Activated CD4-positive, alpha-beta T cell treated with anti-CD3 and anti-CD28 coated beads, Interleukin-2, amount 50 U/mL, for 16 hours (primary cell): Measurements from ENCODE around the gene BMP7.

Experiments
- DNase-seq: peaks from one replicate; pipeline ENCODE4 v3.0.0-alpha.2; 2020

BMP7 gene

DNA sequence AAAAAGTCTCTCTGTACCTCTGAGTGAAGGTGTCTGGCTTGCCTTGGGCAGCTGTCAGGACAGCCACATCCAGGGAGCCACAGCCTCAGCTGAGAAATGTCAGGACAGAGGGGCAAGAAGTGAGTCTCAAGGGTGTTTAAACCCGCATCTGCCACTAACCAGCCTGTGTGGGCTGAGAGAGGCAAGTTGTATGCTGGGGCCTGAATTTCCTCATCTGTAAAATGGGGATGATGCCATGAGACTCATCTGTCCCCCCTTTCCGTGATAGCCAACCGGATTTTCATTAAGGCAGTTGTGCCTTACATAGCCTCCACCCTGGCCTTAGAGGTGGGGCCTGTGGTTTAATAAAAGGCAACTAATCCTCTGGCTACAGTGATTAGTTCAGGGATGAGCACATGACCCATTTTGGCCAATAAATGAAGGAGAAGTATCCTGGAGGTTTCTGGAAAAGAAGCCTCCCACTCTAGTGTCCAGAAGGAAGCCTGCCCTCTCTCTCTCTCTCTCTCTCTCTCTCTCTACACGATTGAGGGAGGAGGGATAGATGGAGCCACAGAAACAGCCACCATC lies 79.3 kb downstream of the BMP7 start:
- DNase-seq = no peak

DNA sequence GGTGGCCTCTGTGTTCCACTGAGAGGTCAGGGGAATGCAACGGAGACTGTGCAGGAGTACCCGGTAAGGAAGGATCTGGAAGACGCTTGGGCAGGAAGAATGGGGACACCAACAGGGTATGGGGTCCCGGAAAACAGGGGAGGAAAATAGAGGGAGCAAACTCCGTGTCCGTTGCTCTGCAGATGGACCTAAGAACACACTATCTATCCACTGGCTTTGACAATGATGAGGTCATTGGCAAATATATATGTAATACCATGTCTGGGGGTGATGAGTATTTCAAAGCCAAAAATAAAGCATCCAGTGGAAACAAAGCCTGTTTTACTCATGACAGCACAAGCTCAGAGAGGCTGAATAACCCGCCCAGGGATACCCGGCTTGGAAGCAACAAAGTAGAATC lies 80.2 kb downstream of the BMP7 start:
- no peak for DNase-seq

DNA sequence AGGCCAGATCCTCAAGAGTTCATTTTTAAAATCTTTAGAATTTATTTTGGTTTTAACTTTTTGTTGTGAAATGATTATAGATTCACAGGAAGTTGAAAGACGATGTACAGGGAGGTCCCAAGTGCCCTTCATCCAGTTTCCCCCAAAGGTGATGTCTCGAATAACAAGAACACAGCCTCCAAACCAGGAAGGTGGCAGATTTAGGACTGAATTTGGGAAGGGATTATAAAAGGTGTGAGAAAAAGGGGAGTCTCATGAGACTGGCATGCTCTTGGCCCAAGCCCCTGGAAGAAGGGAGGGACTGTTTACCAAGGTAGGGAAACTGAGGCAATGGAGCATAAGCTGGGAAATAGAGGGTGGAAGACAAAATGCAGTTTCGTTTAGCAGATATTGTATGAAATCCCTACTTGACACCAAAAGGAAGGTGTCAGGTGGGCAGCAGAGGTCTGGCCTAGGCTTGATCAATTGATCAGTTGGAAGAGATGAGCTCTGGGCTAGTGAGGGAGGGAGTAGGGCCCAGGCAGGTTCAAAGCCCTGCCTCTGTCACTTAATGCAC lies 81.2 kb downstream of the BMP7 start:
- DNase-seq = no peak

DNA sequence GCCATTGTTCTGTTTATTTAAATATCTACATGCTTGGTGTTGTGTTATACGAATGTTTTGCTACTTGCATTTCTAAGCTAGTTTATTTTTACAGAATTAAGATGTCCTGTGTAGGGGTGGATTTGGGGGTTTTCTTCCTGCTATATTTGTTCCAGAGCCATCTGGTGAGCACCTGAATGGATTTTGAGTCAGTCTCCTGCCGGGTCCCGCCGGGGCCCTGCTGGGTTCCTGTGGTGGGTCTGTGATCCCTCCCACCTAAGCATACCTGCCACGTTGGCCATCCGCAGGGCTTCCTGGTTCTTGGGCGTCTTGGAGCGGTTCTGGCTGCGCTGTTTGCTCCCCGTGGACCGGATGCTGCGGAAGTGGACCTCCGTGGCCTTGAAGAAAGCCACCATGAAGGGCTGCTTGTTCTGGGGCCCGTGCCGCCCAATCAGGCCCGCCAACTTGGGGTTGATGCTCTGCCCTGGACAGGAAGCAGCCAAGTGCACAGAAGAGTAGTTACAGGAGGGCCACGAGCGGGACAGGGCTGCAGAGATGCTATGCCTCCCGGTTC lies 82.9 kb downstream of the BMP7 start:
- DNase-seq = no peak

DNA sequence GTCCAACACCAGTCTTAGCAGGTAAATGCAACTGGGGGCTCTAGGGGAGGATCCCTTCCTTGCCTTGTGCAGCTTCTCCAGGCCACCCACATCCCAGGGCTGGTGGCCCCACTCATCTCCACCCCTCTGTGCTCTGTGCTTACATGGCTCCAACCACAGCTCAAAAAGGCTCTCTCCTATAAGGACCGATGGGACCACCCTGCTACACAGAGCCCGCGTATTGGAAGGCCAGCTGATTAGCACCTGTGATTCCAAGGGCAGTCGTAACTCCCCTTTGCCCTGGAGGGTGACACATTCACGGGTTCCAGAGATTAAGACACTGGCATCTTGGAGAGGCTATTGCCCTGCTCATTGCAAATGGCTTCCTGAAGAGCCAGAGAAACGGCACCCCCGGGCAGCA lies 84.8 kb downstream of the BMP7 start:
- DNase-seq = no peak

DNA sequence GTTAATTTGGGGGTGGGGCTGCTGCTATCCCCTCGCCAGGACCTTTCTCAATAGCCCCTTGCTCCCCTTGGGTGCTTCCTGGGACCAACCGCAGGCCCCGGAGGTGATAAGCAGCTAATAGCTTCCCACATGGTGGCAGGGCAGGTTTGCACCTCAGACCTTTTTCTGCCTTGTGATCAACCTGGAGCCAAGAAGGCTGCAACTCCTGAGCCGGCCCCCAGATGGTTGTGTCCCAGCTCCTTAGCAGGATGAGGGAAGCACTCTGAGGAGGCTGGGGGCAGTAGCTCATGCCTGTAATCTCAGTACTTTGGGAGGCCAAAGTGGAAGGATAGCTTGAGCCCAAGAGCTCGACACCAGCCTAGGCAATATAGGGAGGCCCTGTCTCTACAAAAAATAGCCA lies 85.5 kb downstream of the BMP7 start:
- DNase-seq = no peak

DNA sequence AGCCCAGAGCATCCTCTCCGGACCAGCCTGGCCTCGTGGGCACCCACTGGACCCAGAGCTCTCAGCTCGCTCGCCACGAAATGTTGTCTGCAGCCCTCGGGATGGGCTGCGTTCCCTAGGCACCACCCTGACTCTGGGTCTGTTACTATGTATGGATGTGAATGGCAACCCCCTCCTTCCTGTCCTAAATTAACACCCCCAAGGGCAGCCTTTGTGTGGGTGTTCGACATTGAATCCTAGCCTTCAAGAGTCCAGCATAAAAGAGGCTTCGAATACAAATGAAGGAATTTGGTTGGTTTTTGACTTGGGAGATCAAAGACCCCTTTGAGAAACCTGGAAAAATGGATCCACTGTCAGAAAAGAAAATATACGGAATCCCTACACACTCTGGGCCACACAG lies 86.1 kb downstream of the BMP7 start:
- DNase-seq = no peak

DNA sequence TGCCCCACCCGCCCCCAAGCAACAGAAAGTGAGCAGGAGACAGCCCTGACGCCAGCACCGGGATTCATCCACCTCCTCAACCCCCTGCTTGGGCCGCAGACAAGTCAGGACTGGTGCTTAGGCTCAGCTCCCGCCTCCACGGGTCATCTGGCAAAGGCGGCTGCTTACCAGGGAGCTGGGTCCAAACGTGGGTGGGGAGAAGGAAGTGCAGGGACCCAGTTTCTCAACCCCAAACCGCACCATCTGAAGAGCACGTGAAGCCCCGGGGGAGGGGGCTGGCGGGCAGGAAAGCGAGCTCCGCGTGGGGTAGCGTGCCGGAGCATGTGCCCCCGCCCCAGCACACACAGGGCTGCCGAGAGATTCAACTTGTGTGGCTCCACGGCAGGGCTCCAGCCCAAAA lies 87.2 kb downstream of the BMP7 start:
- no peak for DNase-seq

DNA sequence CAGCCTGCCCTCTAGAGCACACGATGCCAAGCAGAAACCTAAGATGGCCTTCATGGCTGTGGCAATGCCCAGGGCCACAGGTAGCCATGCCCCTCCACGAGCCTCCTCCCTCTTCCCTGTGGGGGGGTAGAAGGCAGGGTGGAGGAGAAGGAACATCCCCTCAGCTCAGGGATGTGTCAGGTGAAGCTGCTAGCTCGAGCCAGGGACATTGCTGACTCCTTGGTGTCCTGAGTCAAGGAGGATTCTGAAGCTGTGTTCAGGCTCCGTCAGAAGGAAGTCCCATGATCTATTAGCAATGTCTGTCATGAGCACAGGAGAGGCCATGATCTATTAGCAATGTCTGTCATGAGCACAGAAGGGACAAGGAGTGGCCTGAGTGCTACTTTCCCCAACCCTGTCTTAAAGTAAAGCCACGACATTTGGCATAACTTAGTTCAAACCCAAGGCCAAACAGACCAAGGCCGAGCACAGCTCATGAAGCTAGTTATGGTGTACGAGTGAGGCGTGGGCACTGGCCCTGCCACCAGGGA lies 87.8 kb downstream of the BMP7 start:
- DNase-seq = no peak

DNA sequence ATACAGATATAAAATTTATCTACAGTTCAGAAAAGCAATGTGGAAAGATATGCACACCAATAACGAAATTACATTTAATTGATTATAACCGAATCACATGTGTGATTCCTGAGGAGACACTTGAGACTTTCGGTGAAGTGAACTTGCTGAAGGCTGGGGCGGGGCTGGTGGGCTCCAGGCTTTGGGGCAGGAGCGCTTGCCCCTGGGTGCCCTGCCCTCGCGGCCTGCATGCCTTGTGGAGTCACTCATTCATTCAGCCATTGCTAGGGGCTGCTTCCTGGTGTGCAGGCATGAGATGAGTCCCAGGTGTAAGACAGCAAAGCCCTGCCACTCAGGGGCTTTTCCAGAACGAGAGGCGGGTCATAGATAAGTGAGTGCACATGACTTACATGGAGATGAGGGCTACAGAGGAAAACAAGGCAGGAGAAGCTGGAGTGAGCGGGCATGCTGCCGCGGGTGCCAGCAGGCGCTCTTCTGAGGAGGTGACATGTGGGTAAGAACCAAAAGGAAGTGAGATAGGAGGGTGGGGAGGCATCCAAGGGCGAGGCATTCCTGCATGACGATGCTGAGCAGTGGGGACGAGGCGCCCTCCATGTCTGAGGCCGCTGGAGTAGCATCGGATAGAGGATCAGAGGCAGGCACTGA lies 88.7 kb downstream of the BMP7 start:
- DNase-seq = no peak

DNA sequence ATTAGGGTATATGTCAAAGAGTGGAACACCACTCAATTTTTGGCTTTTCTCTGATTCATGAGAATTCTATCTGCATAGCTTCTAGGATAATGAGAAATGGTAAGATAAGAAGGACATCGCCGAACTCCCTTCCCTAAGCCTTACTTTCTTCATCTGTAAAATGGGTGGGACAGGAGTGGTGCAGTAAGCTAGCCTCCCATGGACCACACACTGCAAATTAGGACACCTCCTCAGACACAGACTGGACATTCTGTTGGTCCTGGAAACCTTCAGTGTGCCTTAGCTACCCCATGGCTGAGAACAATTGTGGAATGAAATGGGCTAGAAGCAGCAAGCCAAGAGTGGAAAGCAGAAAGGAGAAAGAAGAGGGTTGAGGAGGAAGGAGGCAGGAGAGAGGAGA lies 89.6 kb downstream of the BMP7 start:
- no peak for DNase-seq

DNA sequence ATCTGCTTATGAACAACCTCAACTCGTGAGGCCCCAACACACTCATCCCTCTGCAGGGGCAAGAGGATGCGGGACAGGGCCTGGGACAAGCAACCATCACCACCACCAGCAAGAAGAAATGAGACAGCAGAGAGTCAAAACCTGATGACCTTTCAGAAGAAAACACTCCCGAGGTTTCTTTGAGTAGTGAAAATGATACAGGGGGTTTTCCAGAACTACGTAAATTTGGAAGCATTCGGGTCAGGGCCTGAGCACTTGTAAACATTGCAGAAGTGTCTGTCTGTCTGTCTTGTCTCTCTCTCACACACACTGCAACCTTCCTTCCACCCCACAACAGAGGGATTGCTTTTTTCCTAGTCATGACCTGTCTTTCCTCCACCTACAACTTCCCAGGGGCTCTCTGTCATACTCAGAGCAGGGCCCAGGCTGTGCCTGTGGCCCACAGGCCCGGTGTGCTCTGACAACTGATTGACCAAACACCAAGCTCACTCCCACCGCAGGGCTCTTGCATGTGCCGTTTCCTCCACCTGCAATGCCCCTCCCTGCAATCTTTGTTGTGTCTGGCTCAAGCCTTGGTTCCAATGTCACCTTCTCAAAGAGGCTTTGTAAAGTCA lies 90.9 kb downstream of the BMP7 start:
- peak; percentile 56 for DNase-seq

DNA sequence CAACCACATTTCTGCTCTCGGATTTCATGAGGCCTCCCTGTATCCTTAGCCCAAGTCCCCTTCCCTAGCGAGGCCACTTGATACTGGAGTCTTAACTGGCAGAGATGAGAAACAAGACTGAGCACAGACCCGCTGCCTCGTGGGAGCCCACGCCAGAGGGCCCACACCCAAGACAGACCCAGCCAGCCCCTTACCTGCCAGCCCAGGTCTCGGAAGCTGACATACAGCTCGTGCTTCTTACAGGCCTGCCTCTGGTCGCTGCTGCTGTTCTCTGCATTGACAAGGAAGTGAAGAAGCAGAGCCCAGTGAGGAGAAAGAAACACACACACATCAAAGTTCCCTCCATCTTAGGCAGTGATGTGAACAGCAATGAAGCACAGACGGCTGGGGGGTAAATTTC lies 91.7 kb downstream of the BMP7 start:
- no peak for DNase-seq

DNA sequence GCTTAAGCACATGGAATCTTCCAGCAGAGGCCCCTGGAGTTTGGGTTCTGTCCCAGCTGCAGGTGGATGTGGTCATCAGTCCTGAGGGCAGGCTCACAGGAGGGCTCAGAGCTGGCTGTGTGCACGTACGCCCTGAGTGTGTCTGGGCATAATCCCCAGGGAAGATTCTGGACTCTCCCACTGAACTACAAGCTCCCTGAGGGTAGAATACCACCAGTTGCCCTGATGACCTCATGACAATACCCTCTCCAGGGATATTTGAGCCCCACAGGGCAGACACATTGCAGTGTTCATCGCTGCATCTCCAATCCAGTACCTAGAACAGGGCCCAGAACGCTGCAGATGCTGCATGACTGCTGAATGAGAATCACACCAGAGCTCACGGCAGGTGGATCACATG lies 92.5 kb downstream of the BMP7 start:
- no peak for DNase-seq

DNA sequence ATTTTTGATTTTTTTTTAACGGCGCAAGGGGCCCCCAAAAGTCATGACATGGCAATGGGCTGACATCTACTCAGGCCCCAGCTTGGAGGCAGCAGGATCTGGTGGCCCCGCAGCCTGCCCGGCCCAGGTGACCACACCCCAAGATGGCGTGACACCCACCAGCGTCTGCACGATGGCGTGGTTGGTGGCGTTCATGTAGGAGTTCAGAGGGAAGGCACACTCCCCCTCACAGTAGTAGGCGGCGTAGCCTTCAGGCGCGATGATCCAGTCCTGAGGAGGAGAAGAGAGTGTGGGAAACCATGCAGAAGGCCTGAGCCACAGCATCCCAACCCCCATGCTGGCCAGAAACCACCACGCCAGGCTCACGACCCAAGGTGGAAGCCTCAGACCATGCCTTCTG lies 93.4 kb downstream of the BMP7 start:
- DNase-seq = no peak

DNA sequence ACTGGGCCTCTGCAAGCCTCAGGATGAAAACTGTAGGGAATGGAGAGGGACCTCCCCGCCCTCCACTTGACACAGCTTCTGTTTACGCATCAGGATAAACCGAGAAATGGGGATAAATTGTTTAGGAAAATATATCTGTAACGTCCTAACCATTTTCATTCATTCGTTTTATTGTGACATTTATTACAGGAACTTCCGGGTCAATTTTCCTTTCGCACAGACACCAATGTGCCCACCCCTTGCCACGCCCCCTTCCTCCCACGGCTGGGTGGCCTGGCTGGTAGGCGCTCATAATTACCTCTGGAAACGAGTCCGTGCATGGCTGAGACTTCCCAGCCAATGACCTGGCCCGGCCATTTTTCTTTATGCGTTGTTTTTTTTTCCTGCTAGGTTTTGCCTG lies 96.1 kb downstream of the BMP7 start:
- no peak for DNase-seq

DNA sequence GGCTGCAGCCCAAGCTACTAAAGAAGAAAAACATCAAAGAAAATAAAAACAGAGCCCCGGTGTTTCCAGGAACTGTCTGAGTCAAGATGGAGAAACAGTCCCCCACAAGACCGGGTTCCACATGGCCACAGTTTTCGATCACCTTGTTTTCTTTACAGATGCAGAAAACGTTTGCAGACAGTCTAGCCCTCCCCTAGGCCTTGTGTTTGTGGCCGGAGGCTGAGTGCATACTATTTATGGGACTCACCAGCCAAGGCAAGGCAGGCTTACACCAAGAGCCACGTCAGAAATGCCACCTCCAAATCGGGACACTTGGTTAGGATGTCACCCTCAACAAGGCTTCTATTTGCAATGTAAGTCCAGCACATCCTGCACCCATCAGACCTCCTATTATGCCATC lies 97.3 kb downstream of the BMP7 start:
- DNase-seq = no peak

DNA sequence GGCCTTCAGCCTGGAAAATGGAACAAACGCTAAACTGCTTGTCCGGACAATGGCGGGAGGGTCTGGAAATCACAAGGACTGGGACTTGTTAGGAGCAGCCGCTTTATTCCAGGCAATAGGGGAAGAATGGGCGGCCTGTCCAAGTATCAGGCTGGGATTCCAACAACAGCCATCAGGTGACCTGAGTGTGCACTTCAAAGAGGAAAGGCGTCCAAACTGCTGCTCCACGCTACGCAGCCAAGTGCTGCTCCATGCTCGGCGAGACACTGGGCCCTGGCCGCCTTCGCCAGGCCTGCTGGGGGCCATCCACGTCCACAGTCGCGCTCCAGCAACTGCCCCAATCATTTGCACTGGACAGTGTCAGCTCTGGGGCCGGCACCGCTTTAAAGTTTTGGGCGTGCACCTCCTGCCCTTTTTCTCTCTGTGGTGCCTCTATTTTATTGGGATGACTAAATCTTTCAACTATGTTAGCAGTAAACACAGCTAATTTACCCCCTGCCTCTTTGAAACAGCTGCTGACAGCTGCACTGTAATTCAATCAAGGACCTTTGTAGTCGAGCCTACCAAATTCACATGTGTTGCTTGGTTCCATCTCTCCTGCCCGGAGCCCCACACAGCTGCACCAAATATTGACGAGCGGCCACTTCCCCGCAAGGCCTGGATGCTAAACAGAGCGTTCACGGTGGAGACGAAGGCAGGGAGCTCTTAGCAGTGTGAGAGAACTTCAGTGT lies 98.3 kb downstream of the BMP7 start:
- no peak for DNase-seq

DNA sequence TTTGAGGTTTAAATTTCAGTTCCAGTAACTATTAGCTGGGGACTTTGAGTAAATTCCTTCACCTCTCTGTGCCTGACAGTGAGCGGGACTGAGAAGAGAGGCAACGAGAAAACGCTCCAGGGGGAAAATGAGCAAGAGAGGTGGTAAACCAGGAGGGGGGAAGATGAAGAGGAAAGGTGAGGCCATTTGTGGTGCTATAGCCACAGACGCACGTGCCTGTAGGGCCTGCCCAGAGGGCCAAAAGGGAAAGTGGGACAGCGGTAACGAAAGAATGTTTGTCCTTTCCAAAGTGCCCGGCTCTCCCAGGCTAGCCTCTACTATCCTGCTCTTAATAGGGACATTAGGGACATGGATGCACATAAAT lies 99.2 kb downstream of the BMP7 start:
- DNase-seq = no peak

DNA sequence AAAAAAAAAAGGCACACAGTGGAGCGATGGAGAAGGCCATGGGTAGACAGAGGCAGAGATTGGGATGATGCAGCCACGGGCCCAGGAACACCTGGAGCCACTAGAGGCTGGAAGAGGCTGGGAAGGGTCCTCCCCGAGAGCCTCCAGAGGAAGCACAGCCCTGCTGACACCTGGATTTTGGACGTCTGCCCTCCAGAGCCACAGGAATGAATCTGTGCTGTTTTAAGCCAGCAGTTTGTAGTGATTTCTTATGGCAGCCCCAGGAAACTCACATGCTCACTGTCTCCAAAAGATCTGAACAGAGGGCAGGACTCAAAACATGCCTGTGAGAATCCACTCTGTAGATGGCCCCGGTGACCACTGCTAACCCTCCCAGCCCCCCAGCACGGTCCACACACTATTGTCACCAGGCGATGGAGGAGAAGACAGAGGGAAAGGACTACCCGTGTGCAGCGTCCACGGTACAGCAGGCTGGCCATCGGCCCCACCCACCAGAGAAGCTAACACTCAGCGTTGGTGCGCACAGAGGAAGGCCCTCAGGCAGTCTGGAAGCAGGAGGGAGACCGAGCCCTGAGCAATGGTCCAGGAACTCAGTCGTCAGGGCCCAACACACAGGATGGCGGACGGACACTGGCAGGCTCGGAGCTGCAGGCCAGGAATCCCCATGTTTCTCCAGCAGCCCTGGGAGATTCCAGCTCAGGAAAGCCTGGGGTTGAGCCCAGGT lies 99.7 kb downstream of the BMP7 start:
- DNase-seq = no peak

DNA sequence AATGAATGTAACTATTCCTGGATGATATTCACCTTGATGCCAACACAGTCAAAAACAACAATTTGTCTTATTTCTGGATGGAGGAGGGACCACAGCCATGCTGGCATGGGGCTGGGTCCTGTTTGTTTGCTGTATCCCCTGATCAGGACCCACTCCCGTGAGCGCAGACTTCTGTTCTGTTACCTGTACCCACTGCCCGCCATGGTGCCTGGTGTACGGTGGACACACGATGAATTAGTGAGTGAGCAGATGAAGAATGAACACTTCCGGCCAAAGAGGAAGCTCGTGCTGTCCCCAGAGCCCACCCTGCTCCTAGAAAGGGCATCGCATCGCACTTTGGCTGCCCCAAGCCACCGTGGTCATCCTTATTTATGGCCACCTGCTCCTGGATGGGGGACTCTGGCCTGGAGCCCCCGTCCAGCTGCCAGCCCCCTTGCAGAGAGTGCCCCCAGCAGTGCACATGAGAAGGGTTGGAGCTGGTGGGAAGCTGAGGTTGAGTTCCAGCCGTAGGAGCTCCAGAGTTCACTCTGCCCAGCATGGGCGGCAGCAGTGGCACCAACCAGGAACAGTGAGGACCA lies 100.9 kb downstream of the BMP7 start:
- DNase-seq = no peak

DNA sequence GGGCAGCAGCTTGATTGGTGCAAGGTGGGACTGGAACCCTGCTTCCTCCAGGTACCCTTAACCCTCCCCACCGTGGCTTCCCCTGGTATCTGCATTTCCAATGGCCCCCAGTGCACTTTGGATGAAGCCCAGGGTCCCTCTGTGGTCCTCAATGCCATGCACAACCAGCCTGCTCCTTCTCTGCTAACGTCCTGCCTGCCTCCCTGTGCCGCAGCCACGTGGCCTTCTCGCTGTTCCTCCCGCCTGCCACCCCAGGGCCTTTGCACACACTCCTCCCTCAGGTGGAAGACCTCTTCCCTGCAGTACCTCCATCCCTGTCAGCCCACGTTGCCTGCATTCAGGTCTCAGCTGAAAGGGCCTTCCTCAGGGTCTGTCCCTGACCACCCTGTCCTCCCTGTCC lies 101.6 kb downstream of the BMP7 start:
- DNase-seq = no peak
